GM21526 (cell line): Measurements from ENCODE around the gene SIGLEC12.

Source experiments
- ATAC-seq: cut with Tn5 transposase; IDR thresholded peaks from one replicate; pipeline ENCODE4 v1.9.1; 2021; ENCODE audit warnings: moderate library complexity; ENCODE audit not compliant: unreplicated experiment, low FRiP score

SIGLEC12 gene

GRCh38 chr19:51501594-51502263, at the start of gene SIGLEC12:
SIGLEC12 (minus strand) TSS chr19:51501800; CDS start chr19:51501733, 67 bp downstream.
- ATAC-seq, result no peak

GRCh38 chr19:51550848-51551672, 49.5 kb upstream of the SIGLEC12 start:
- ATAC-seq, result no peak

GRCh38 chr19:51549533-51550324, 48.1 kb upstream of the SIGLEC12 start:
- no peak for ATAC-seq

GRCh38 chr19:51548891-51549305, 47.3 kb upstream of the SIGLEC12 start:
- ATAC-seq, result no peak

GRCh38 chr19:51548213-51548651, 46.6 kb upstream of the SIGLEC12 start:
- no peak for ATAC-seq

- ATAC-seq, result no peak
These were observed 46.0 kb upstream of the SIGLEC12 start for GRCh38 chr19:51547397-51548212.

GRCh38 chr19:51546650-51547396, 45.2 kb upstream of the SIGLEC12 start:
- no peak for ATAC-seq

GRCh38 chr19:51546107-51546649, 44.6 kb upstream of the SIGLEC12 start:
- ATAC-seq, result no peak

- ATAC-seq, result no peak
These were observed 42.4 kb upstream of the SIGLEC12 start for GRCh38 chr19:51544038-51544437.

- ATAC-seq, result no peak
These were observed 41.1 kb upstream of the SIGLEC12 start for GRCh38 chr19:51542699-51543098.

GRCh38 chr19:51541458-51542357, 40.1 kb upstream of the SIGLEC12 start:
- no peak for ATAC-seq

- ATAC-seq, result no peak
These were observed 38.3 kb upstream of the SIGLEC12 start for GRCh38 chr19:51539821-51540366.

- ATAC-seq, result no peak
These were observed 33.9 kb upstream of the SIGLEC12 start for GRCh38 chr19:51535535-51535934.

GRCh38 chr19:51531349-51532315, 30.0 kb upstream of the SIGLEC12 start, which contains the start of gene SIGLEC6:
SIGLEC6 (minus strand) TSS chr19:51531670; CDS start chr19:51531648, 22 bp downstream.
- peak; percentile 81 for ATAC-seq

GRCh38 chr19:51530616-51531015, 29.0 kb upstream of the SIGLEC12 start:
- ATAC-seq, result no peak

- ATAC-seq, result no peak
These were observed 27.7 kb upstream of the SIGLEC12 start for GRCh38 chr19:51529301-51529700.

GRCh38 chr19:51525651-51526050, 24.1 kb upstream of the SIGLEC12 start:
- no peak for ATAC-seq
